HL-60/S4 treated with retinoic acid at 250 ng/mL for 4 days and 3 days (cell line): ENCODE results near the gene CHST11.

Experiments used
- in situ Hi-C: fragments of 300-500 bp; cut with MboI; formaldehyde crosslinking; loops from 2 replicates; pipeline ENCODE4 v1.7.0; 2022; ENCODE audit warnings: low sequenced_read_pairs

CHST11 gene

GRCh38 chr12:104427547-104427938 lies 29.2 kb upstream of the CHST11 start:
- in situ Hi-C loops: no loop called here

GRCh38 chr12:104433061-104433460 lies 23.7 kb upstream of the CHST11 start:
- in situ Hi-C loops: no loop called here

DNA sequence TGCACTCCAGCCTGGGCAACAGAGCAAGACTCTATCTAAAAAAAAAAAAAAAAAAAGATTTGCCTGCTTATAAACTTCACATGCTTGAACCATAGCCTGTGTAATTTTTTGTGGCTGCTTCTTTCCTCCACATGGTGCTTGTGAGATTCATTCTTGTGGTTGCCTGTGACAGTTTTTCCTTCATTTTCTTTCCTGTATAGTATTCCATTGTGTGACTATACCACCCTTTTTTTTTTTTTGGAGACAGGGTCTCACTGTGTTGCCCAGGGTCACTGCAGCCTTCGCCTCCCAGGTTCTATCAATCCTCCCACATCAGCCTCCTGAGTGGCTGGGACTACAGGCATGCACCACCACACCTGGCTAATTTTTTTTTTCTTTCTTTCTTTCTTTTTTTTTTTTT lies 22.6 kb upstream of the CHST11 start:
- in situ Hi-C loops: no loop called here

DNA sequence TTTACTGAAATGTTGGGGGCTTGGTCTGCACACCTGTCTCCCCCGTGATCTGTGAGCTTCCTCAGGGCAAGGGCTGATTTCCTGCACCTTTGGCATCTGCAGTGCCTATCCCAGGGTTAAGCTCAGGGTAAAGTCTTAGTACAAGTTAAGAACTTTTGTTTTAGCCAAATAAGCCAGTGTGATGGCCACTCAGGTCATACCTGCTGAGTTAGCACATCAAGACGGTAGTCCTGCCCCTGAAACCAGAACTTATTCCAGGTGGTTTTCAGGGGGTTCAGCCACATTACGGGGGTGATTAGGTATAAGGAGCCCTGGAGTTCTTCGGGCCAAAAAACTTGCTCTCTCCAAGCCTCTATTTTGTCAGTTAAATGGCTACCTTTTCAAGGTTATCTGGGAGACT lies 21.6 kb upstream of the CHST11 start:
- in situ Hi-C loops: no loop called here

GRCh38 chr12:104435765-104436164 lies 21.0 kb upstream of the CHST11 start:
- in situ Hi-C loops: no loop called here

DNA sequence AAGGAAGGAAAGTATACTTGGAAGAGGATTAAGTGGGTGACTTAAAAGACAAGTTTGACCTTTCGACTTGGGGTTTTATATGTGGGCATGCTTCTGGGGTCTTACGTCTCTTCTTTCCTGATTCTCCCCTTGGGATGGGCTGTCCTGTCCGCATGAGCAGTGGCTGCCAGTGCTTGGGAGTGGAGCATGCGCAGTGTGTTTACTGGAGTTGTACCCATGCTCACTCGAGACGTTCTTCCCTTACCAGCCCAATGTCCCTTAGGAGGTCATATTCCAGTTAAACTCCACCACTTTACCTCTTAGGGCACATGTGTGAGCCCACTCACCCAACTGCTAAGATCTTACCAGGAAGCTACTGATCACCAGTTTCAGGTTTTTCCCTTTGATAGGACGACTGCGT lies 20.0 kb upstream of the CHST11 start:
- in situ Hi-C loops: no loop called here

DNA sequence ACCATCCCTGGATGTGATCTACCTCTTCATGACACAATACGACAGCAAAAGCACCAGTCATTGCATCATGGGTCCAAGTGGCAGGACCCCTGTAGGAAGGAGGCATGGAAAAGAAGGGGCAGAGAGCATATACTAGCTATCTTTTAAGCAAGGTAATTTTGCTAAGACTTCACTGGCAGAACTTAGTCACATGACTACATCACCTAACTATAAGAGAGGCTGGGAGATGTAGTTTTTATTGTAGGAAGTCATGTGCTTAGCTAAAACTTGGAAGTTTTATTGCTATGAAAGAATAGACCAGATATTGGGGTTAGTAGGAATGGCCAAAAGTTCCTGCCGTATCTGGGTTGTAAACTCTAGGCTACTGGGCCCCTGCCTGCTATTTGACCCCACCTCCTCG lies 18.6 kb upstream of the CHST11 start:
- in situ Hi-C loops: no loop called here

DNA sequence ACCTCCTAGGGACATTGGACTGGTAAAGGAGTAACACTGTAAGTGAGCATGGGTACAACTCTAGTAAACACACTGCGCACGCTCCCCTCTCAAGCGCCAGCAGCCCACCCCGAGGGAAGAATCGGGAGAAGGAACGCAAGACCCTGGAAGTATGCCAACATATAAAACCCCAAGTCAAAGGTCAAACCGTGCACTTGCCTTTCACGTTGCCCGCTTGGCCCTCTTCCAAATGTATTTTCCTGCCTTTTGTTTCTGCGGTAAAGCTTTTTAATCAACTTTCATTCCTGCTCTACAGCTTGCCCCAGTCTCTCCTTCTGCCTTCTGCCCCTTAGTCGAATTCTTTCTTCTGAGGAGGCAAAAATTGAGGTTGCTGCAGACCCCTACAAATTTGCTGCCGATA lies 17.6 kb upstream of the CHST11 start:
- in situ Hi-C loops: no loop called here

- in situ Hi-C loops: no loop called here
These were observed 13.7 kb upstream of the CHST11 start for GRCh38 chr12:104443008-104443407.

- in situ Hi-C loops: no loop called here
These were observed 9.9 kb upstream of the CHST11 start for GRCh38 chr12:104446646-104447421.

GRCh38 chr12:104448031-104448430 lies 8.7 kb upstream of the CHST11 start:
- in situ Hi-C loops: no loop called here

GRCh38 chr12:104448451-104448850 lies 8.3 kb upstream of the CHST11 start:
- in situ Hi-C loops: no loop called here

DNA sequence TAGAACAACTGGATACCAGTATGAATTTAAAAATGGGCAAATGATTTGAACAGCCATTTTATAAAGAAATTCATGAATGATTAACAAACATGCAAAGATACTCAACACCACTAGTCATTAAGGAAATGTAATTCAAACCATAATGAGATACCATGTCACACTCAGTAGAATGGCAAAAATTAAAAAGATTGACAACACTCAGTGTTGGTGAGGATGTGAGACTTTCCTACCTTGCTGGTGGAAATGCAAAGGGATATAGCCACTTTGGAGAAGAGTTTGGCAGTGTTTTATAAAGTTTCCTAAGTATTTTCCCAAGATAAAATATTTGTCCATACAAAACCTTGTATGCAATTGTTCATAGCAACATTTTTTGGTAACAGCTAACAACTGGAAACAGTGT lies 6.0 kb upstream of the CHST11 start:
- in situ Hi-C loops: no loop called here

DNA sequence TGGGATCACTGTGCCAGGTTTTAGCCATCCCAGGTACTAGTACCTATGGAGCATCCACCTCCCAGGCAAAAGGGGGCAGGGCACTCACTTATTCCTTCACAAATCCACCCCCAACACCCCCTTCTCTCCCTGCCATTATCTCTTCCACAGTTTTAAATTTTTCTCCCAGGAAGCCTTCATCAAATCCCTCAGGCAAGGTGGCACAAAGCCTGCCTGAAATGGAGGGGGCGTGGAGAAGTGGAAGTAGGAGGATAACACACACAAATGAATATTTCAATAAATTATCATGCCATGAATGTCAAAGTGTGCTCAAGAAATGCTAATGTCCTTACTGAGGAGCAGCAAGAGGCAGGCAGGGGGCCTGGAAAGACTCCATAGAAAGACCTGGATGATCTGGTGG lies 4.7 kb upstream of the CHST11 start:
- in situ Hi-C loops: no loop called here

GRCh38 chr12:104453133-104453532 lies 3.6 kb upstream of the CHST11 start:
- in situ Hi-C loops: no loop called here

GRCh38 chr12:104454997-104455396 lies 1.8 kb upstream of the CHST11 start:
- in situ Hi-C loops: no loop called here

DNA sequence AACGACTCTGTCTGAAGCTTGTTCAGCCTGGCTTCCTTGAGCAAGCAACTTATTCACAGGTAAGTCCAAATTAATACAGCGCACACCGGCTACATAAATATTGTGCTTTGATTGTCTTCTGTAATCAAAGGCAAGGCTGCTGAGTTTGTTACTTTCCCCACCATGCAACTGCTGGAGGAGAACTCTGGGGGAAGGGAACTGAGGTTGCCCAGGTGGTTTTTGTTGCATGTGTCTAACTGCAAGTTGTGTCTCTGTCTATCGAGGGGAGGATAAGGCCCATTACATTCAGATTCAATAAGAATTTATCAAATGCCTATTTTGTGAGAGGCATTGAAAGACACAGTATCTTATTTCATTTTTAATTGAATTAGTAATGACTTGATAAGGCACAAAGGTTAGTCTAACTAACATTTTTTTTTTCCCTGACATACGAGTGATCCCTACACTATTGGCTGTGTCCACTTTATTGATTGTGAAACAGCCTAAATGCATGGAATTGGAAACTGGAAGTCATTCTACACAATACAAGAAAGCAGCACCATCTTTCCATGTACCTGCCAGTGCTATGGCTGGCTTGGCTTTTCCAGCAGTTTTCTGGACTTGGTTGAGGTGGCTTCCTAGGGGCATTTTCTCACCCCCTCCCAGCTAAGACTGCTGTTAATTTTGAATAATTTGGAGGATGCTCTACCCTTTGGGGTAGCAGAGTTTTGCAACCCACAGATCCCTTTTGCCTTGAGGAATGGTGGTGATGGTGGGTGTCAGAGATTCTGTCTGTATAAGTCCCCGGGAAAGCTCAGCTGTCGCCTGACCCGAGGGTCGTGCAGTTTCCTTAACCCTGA lies 951 bp upstream of the CHST11 start:
- in situ Hi-C loops: no loop called here

DNA sequence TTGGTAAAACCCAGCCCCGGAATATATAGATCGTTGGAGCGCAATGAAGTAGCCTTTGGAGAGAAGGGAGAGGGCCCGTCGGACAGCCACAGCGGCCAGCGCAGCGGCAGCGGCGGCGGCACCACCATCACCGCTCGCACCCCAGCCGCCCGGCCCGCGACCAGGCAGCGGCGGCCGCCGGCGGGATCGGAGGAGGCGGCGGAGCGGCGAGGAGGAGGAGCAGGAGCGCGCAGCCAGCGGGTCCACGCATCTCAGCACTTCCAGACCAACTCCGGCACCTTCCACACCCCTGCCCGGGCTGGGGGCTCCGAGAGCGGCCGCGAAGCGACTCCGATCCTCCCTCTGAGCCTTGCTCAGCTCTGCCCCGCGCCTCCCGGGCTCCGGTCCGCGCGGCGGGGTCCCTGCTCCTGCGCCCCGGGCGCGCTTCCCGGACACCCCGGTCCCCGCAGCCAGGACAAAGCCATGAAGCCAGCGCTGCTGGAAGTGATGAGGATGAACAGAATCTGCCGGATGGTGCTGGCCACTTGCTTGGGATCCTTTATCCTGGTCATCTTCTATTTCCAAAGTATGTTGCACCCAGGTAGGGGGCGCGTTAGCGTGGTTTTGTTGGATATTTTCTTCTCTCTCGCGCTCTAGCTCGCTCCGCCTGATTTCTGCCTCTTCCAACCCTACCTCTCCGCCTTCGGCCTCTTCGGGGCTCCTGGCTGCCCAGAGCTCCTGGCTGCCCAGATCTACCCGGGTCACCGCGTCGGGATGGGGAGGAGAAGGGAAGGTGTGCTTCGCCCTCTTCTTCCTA lies 400 bp downstream of the CHST11 start:
- in situ Hi-C loops: no loop called here

- in situ Hi-C loops: no loop called here
These were observed 1.3 kb downstream of the CHST11 start for GRCh38 chr12:104457746-104458693.

DNA sequence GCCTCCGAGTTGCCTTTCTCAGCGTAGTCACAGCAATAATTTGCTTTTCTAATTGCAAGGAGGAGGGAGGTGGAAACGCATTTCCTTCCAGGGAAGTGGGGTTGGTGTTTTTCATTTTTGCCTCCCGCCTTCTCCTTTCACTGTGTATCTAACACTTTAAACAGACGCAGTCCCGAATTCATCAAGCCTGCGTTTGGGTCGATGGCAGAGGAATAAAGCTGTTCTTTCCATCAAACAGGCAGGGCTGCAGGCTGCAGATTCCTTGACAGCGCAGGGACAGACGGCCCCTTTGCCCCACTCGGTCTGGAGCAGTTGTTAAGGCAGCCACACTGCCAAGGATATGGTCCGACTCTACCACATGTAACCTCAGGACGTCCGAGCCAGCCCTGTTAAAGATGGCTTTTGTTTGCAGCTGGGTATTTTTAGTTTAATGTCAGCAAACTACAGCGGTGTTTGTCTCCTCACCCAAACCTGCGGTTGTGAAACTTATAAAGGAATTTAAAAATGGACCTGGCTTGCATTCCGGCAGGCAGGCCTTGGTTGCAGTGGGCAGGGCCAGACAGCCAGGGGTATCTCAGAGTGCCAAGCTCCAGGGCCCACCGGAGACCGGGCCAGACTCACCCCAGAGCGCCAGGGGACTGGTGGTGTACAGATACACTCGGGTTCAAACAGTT lies 2.1 kb downstream of the CHST11 start:
- in situ Hi-C loops: no loop called here
